ENCODE results near the gene GXYLT2. TPM values are rescaled to one million over a fixed set of nuclear protein-coding genes. Genes with fewer than 3 reads are reported as not detected.

GXYLT2 gene
- polyA plus RNA-seq, 3 donors = 0.04 TPM; not detected in 2

- H3K27me3 Mint-ChIP-seq (ENCODE audit: low read depth in 3 of 3) = peaks cover 0 to 3% (median 2%) of the 10 kb centered on the region in 3 donors
- Histone ChIP-seq H3K9ac (ENCODE audit: insufficient read depth, low read length, poor library complexity, severe bottlenecking) (no peak overlapping the region), H2AFZ (ENCODE audit: insufficient read depth, low read depth, low read length, poor library complexity, severe bottlenecking) (no peak overlapping the region), H3K79me2 (ENCODE audit: insufficient read depth, low read length) (no peaks in the 10 kb centered on the region), H3K27ac (ENCODE audit: low read depth in 1 of 2, low read length in 2 of 2) (no peak overlapping the region), H3K27me3 (ENCODE audit: control insufficient read depth in 2 of 2, insufficient read depth in 2 of 2, low read length in 2 of 2) (no peaks in the 10 kb centered on the region), H3K4me3 (replicated peaks in 1 of 3; ENCODE audit: low read depth in 2 of 3, low read length in 3 of 3) (no peak overlapping the region), H4K20me1 (ENCODE audit: insufficient read depth, low read length) (no peaks in the 10 kb centered on the region), H3K4me1 (ENCODE audit: control insufficient read depth in 1 of 2, insufficient read depth in 2 of 2, low read length in 2 of 2) (peaks cover 11 to 19% of the 10 kb centered on the region in 2 donors), H3K36me3 (replicated peaks in 1 of 2; ENCODE audit: control insufficient read depth in 1 of 2, insufficient read depth in 2 of 2, low read length in 2 of 2) (no peaks in the 10 kb centered on the region), H3K9me3 (replicated peaks in 1 of 2; ENCODE audit: control insufficient read depth in 1 of 2, insufficient read depth in 1 of 2, low read length in 2 of 2) (no peaks in the 10 kb centered on the region), H3K4me2 (replicated peaks; ENCODE audit: extremely low read depth, low read length, poor library complexity, severe bottlenecking) (no peak overlapping the region)
- 80% methylated on average over 7 of the region's 7 CpGs for WGBS (ENCODE audit: insufficient coverage)
- peak in 1 of 3 donors; percentile 59 for DNase-seq
- no peak overlapping the region for H3K4me3 Mint-ChIP-seq
- TF ChIP-seq CTCF (IDR thresholded peaks at IDR 0.05) = no peak
- peak overlapping the region in 3 of 7 donors; percentile 14 to 68 (median 51) for H3K27ac Mint-ChIP-seq
- peaks cover 0 to 2% (median 0%) of the 10 kb centered on the region in 7 donors for H3K9me3 Mint-ChIP-seq
- H3K36me3 Mint-ChIP-seq = no peaks in the 10 kb centered on the region
- intact Hi-C loops (cut with micrococcal nuclease) = no loop called here
- peaks cover 17% of the 10 kb centered on the region for H3K4me1 Mint-ChIP-seq
These were observed 85.3 kb downstream of the GXYLT2 start for GRCh38 chr3:72973031-72973723.

GRCh38 chr3:72973786-72974185, 85.9 kb downstream of the GXYLT2 start:
- H3K36me3 Mint-ChIP-seq = no peaks in the 10 kb centered on the region
- TF ChIP-seq CTCF (IDR thresholded peaks at IDR 0.05) = no peak
- peaks cover 0 to 3% (median 2%) of the 10 kb centered on the region in 3 donors for H3K27me3 Mint-ChIP-seq (ENCODE audit: low read depth in 3 of 3)
- H3K27me3 ChIP-seq (ENCODE audit: control insufficient read depth in 2 of 2, insufficient read depth in 2 of 2, low read length in 2 of 2) = no peaks in the 10 kb centered on the region
- H3K27ac Mint-ChIP-seq = peak overlapping the region in 1 of 7 donors; percentile 14
- H3K4me1 ChIP-seq (ENCODE audit: control insufficient read depth in 1 of 2, insufficient read depth in 2 of 2, low read length in 2 of 2) = peaks cover 11 to 19% of the 10 kb centered on the region in 2 donors
- no peaks in the 10 kb centered on the region for H3K9me3 ChIP-seq (replicated peaks in 1 of 2; ENCODE audit: control insufficient read depth in 1 of 2, insufficient read depth in 1 of 2, low read length in 2 of 2)
- H3K27ac ChIP-seq (ENCODE audit: low read depth in 1 of 2, low read length in 2 of 2) = no peak overlapping the region
- DNase-seq = no peak
- no peaks in the 10 kb centered on the region for H3K36me3 ChIP-seq (replicated peaks in 1 of 2; ENCODE audit: control insufficient read depth in 1 of 2, insufficient read depth in 2 of 2, low read length in 2 of 2)
- intact Hi-C loops (cut with micrococcal nuclease) = no loop called here
- no peak overlapping the region for H2AFZ ChIP-seq (ENCODE audit: insufficient read depth, low read depth, low read length, poor library complexity, severe bottlenecking)
- H3K4me1 Mint-ChIP-seq = peaks cover 17% of the 10 kb centered on the region
- H3K4me3 Mint-ChIP-seq = no peak overlapping the region
- H3K9ac ChIP-seq (ENCODE audit: insufficient read depth, low read length, poor library complexity, severe bottlenecking) = no peak overlapping the region
- WGBS (ENCODE audit: insufficient coverage) = no CpG with 5 or more reads among the region's 2 CpGs
- H3K79me2 ChIP-seq (ENCODE audit: insufficient read depth, low read length) = no peaks in the 10 kb centered on the region
- H3K4me2 ChIP-seq (replicated peaks; ENCODE audit: extremely low read depth, low read length, poor library complexity, severe bottlenecking) = no peak overlapping the region
- H4K20me1 ChIP-seq (ENCODE audit: insufficient read depth, low read length) = no peaks in the 10 kb centered on the region
- no peak overlapping the region for H3K4me3 ChIP-seq (replicated peaks in 1 of 3; ENCODE audit: low read depth in 2 of 3, low read length in 3 of 3)
- peaks cover 0 to 2% (median 0%) of the 10 kb centered on the region in 7 donors for H3K9me3 Mint-ChIP-seq

Measured in CD14-positive monocyte (primary cell).